T-cell (primary cell): ENCODE results near the gene TMC8. TPM values are rescaled to one million over a fixed set of nuclear protein-coding genes. Genes with fewer than 3 reads are reported as not detected.

Experiments used
- ATAC-seq, 4 experiments: fragments of 200-7000 bp in 3 of 4; fragments of 150-1000 bp in 1 of 4; cut with Tn5 transposase; replicated peaks in 1 of 4; 1 replicate in 3 of 4; 2 replicates in 1 of 4; pipeline ENCODE4 v1.10.0; 2021; ENCODE audit warnings: moderate library complexity in 3 of 4, mild to moderate bottlenecking in 2 of 4, moderate number of reproducible peaks in 1 of 4
- CTCF ChIA-PET, 2 donors: fragments of 300-600 bp; sonication (Branson Sonifier 250); formaldehyde crosslinking; loops; one replicate each; lab custom pipeline; 2022; ENCODE audit warnings: antibody characterized with exemption in 2 of 2; lab: Charles Lee
- POLR2A ChIA-PET, 2 donors: fragments of 300-600 bp; sonication (Branson Sonifier 250); formaldehyde crosslinking; loops; one replicate each; lab custom pipeline; 2022; ENCODE audit warnings: antibody characterized with exemption in 2 of 2; lab: Charles Lee
- DNase-seq, 35 experiments: peaks; one replicate each; pipeline versions ENCODE4 v3.0.0 to v3.0.0-alpha.2; 2013 to 2023
- H3K27ac ChIP-seq: one replicate; pipeline ENCODE4 v1.5.1; 2013; ENCODE audit warnings: low read length
- H3K27me3 ChIP-seq, 2 experiments: replicated peaks in 1 of 2; 1 replicate in 1 of 2; 2 replicates in 1 of 2; pipeline versions ENCODE4 v1.6.1 to v1.7.0; 2013; ENCODE audit warnings: low read length in 1 of 2, mixed read lengths in 1 of 2; ENCODE audit not compliant: control insufficient read depth in 2 of 2, insufficient read depth in 2 of 2; ENCODE audit errors: extremely low read depth in 1 of 2
- H3K36me3 ChIP-seq, 2 donors: 1 replicate in 1 of 2; 2 replicates in 1 of 2; pipeline versions ENCODE4 v1.6.1 to v1.7.0; 2013; ENCODE audit warnings: low read length in 1 of 2; ENCODE audit not compliant: control insufficient read depth in 2 of 2, insufficient read depth in 1 of 2; ENCODE audit errors: extremely low read depth in 1 of 2
- H3K4me1 ChIP-seq, 2 experiments: 1 replicate in 1 of 2; 2 replicates in 1 of 2; pipeline versions ENCODE4 v1.6.1 to v1.7.0; 2013; ENCODE audit warnings: low read length in 2 of 2, mixed read lengths in 1 of 2; ENCODE audit not compliant: insufficient read depth in 2 of 2, control insufficient read depth in 1 of 2; ENCODE audit errors: extremely low read depth in 1 of 2
- H3K4me3 ChIP-seq, 2 donors: 1 replicate in 1 of 2; 2 replicates in 1 of 2; pipeline versions ENCODE4 v1.5.1 to v1.7.0; 2013; ENCODE audit warnings: mild to moderate bottlenecking in 2 of 2, low read length in 1 of 2, moderate library complexity in 1 of 2; ENCODE audit not compliant: control insufficient read depth in 1 of 2; ENCODE audit errors: extremely low read depth in 1 of 2
- H3K9me3 ChIP-seq: 2 replicates; pipeline ENCODE4 v1.7.0; 2013
- H3K27ac Mint-ChIP-seq, 2 donors: one replicate each; pipeline ENCODE4 v1.8.0; 2020 to 2021; ENCODE audit warnings: mild to moderate bottlenecking in 2 of 2, mixed read lengths in 2 of 2
- H3K27me3 Mint-ChIP-seq, 2 donors: one replicate each; pipeline ENCODE4 v1.8.0; 2021 to 2022; ENCODE audit warnings: mixed read lengths in 2 of 2
- H3K36me3 Mint-ChIP-seq: one replicate; pipeline ENCODE4 v1.8.0; 2021; ENCODE audit warnings: mixed read lengths
- H3K4me1 Mint-ChIP-seq, 3 donors: one replicate each; pipeline ENCODE4 v1.8.0; 2020 to 2022; ENCODE audit warnings: mixed read lengths in 3 of 3, mild to moderate bottlenecking in 1 of 3
- H3K4me3 Mint-ChIP-seq, 3 donors: one replicate each; pipeline ENCODE4 v1.8.0; 2020 to 2022; ENCODE audit warnings: mild to moderate bottlenecking in 3 of 3, mixed read lengths in 3 of 3, moderate library complexity in 3 of 3
- H3K9me3 Mint-ChIP-seq, 3 donors: one replicate each; pipeline ENCODE4 v1.8.0; 2020 to 2022; ENCODE audit warnings: mixed read lengths in 3 of 3
- WGBS: methylation state at CpG from one replicate; pipeline ENCODE4 v1.1.5; 2013; ENCODE audit warnings: missing lambda C conversion rate; ENCODE audit not compliant: insufficient coverage; 5-methylcytosine and 5-hydroxymethylcytosine counted together
- total RNA-seq, 35 experiments: library from RNA in 6 of 35; stranded (reverse) in 6 of 35; fragments of 120-200 nt in 1 of 35; gene quantifications; one replicate each; pipeline versions ENCODE4 v1.2.1 to v1.2.4 and lab custom pipeline; 2013 to 2026

The TMC8 gene
- total RNA-seq, 5 donors from 2014 or later (not counting 1 experiment from before 2014, with no cell fraction given), result 301 to 631 (median 431) TPM

GRCh38 chr17:78120537-78120936 lies 10.0 kb upstream of the TMC8 start:
- peak overlapping the region; percentile 96 to 97 for H3K27ac Mint-ChIP-seq
- peak overlapping the region; percentile 74 to 99 (median 77) for H3K4me3 Mint-ChIP-seq
- H3K9me3 Mint-ChIP-seq, result no peaks in the 10 kb centered on the region
- no peak for DNase-seq
- POLR2A ChIA-PET, result no interaction called here
- no peak for ATAC-seq
- no peaks in the 10 kb centered on the region for H3K27me3 Mint-ChIP-seq
- H3K4me1 Mint-ChIP-seq, result peaks cover 55 to 68% (median 62%) of the 10 kb centered on the region in 3 donors
- Histone ChIP-seq H3K27me3 (no peaks in the 10 kb centered on the region), H3K4me3 (peak overlapping the region in 1 of 2 donors; percentile 51), H3K36me3 (peaks cover 17 to 95% of the 10 kb centered on the region in 2 donors), H3K4me1 (peaks cover 45 to 95% of the 10 kb centered on the region in 2 experiments), H3K27ac (peak overlapping the region; percentile 70), H3K9me3 (no peaks in the 10 kb centered on the region)
- peaks cover 28% of the 10 kb centered on the region for H3K36me3 Mint-ChIP-seq
- 82% methylated on average over 13 of the region's 13 CpGs for WGBS
- CTCF ChIA-PET, result interaction anchor here (0.6 to 1.3 kb wide), 5 partner anchors 10 to 981 kb away, joined by 3 to 6 read pairs (median 5); partner anchors contain the start of gene TMC8 (in 1 of the 2)

- peaks cover 28% of the 10 kb centered on the region for H3K36me3 Mint-ChIP-seq
- ChIA-PET CTCF (interaction anchor here (0.6 to 1.3 kb wide), 2 partner anchors 9 to 982 kb away, joined by 5 to 6 read pairs; partner anchors contain the start of gene TMC8 (in 1 of the 2)), POLR2A (no interaction called here)
- H3K27ac Mint-ChIP-seq, result peak overlapping the region; percentile 96 to 97
- peak; percentile 59 to 67 (median 64) for ATAC-seq
- Histone ChIP-seq H3K27me3 (no peaks in the 10 kb centered on the region), H3K4me3 (peak overlapping the region; percentile 51 to 59), H3K4me1 (peaks cover 52 to 97% of the 10 kb centered on the region in 2 experiments), H3K36me3 (peaks cover 17 to 96% of the 10 kb centered on the region in 2 donors), H3K27ac (peak overlapping the region; percentile 70), H3K9me3 (no peaks in the 10 kb centered on the region)
- peak in 32 of 35 experiments; percentile 47 to 77 (median 57) for DNase-seq
- peak overlapping the region; percentile 74 to 99 (median 77) for H3K4me3 Mint-ChIP-seq
- no peaks in the 10 kb centered on the region for H3K27me3 Mint-ChIP-seq
- peaks cover 57 to 72% (median 65%) of the 10 kb centered on the region in 3 donors for H3K4me1 Mint-ChIP-seq
- WGBS, result 5% methylated on average over 29 of the region's 35 CpGs
- H3K9me3 Mint-ChIP-seq, result no peaks in the 10 kb centered on the region
Measured at GRCh38 chr17:78120971-78121800, 9.4 kb upstream of the TMC8 start.

GRCh38 chr17:78121801-78122215 lies 8.8 kb upstream of the TMC8 start:
- Histone ChIP-seq H3K4me3 (peak overlapping the region; percentile 51 to 59), H3K27me3 (no peaks in the 10 kb centered on the region), H3K4me1 (peaks cover 57 to 99% of the 10 kb centered on the region in 2 experiments), H3K9me3 (no peaks in the 10 kb centered on the region), H3K36me3 (peaks cover 17 to 97% of the 10 kb centered on the region in 2 donors), H3K27ac (peak overlapping the region; percentile 70)
- DNase-seq (peak in 2 of 35 experiments; percentile 33 to 42), ATAC-seq (peak; percentile 6 to 21 (median 13))
- no peaks in the 10 kb centered on the region for H3K9me3 Mint-ChIP-seq
- WGBS, result 14% methylated on average over 7 of the region's 11 CpGs
- H3K36me3 Mint-ChIP-seq, result peaks cover 30% of the 10 kb centered on the region
- peak overlapping the region; percentile 96 to 97 for H3K27ac Mint-ChIP-seq
- no peaks in the 10 kb centered on the region for H3K27me3 Mint-ChIP-seq
- H3K4me3 Mint-ChIP-seq, result peak overlapping the region; percentile 74 to 99 (median 77)
- ChIA-PET POLR2A (no interaction called here), CTCF (no interaction called here)
- H3K4me1 Mint-ChIP-seq, result peaks cover 60 to 77% (median 70%) of the 10 kb centered on the region in 3 donors

- DNase-seq (peak in 2 of 35 experiments; percentile 37 to 52), ATAC-seq (no peak)
- Mint-ChIP-seq H3K9me3 (no peaks in the 10 kb centered on the region), H3K4me3 (peak overlapping the region; percentile 74 to 99 (median 77)), H3K4me1 (peaks cover 57 to 78% (median 71%) of the 10 kb centered on the region in 3 donors), H3K27me3 (no peaks in the 10 kb centered on the region), H3K36me3 (peaks cover 27% of the 10 kb centered on the region), H3K27ac (peak overlapping the region; percentile 96 to 97)
- H3K36me3 ChIP-seq, result peaks cover 17 to 94% of the 10 kb centered on the region in 2 donors
- H3K9me3 ChIP-seq, result no peaks in the 10 kb centered on the region
- H3K27ac ChIP-seq, result peak overlapping the region; percentile 70
- H3K4me1 ChIP-seq, result peaks cover 60 to 99% of the 10 kb centered on the region in 2 experiments
- CTCF ChIA-PET, result interaction anchor here in 1 of 2 donors (0.7 kb wide), 1 partner anchor 12 kb away, joined by 3 read pairs; no protein-coding TSS in a partner anchor
- no peaks in the 10 kb centered on the region for H3K27me3 ChIP-seq
- H3K4me3 ChIP-seq, result peak overlapping the region; percentile 51 to 59
- POLR2A ChIA-PET, result no interaction called here
- WGBS, result 53% methylated on average over 23 of the region's 23 CpGs
Measured at GRCh38 chr17:78122216-78122930, 8.2 kb upstream of the TMC8 start.

- peak overlapping the region; percentile 41 to 99 (median 59) for H3K4me3 Mint-ChIP-seq
- H3K27ac ChIP-seq, result peak overlapping the region; percentile 70
- H3K4me3 ChIP-seq, result peak overlapping the region in 1 of 2 donors; percentile 10
Measured at GRCh38 chr17:78122931-78123249, 7.7 kb upstream of the TMC8 start.

More at GRCh38 chr17:78122931-78123249, 7.7 kb upstream of the TMC8 start:
- DNase-seq, result peak in 1 of 35 experiments; percentile 46
- peaks cover 27% of the 10 kb centered on the region for H3K36me3 Mint-ChIP-seq
- H3K9me3 ChIP-seq, result no peaks in the 10 kb centered on the region
- no peaks in the 10 kb centered on the region for H3K27me3 Mint-ChIP-seq
- WGBS, result 47% methylated on average over 4 of the region's 4 CpGs
- no peaks in the 10 kb centered on the region for H3K27me3 ChIP-seq
- no peaks in the 10 kb centered on the region for H3K9me3 Mint-ChIP-seq
- H3K4me1 Mint-ChIP-seq, result peaks cover 55 to 72% (median 66%) of the 10 kb centered on the region in 3 donors
- ChIA-PET CTCF (interaction anchor here in 1 of 2 donors (0.7 kb wide), 1 partner anchor 11 kb away, joined by 3 read pairs; no protein-coding TSS in a partner anchor), POLR2A (no interaction called here)
- ATAC-seq, result no peak
- peaks cover 60 to 95% of the 10 kb centered on the region in 2 experiments for H3K4me1 ChIP-seq
- H3K36me3 ChIP-seq, result peaks cover 17 to 89% of the 10 kb centered on the region in 2 donors
- H3K27ac Mint-ChIP-seq, result peak overlapping the region; percentile 96 to 97
